Mucosa of stomach (tissue), 1 donor: ENCODE data around the gene DDTL.
"Not testable (repeated sequence)": the region's sequence is repeated elsewhere in the genome, so short reads cannot be mapped to it uniquely, and the experiment has no call there.

Source experiments
- H3K27me3 ChIP-seq: one replicate; pipeline ENCODE4 v1.7.0; 2013; ENCODE audit warnings: mild to moderate bottlenecking, low read length; ENCODE audit not compliant: control insufficient read depth, insufficient read depth
- H3K36me3 ChIP-seq: one replicate; pipeline ENCODE4 v1.7.0; 2013; ENCODE audit warnings: low read length; ENCODE audit not compliant: control insufficient read depth, insufficient read depth
- H3K4me1 ChIP-seq: one replicate; pipeline ENCODE4 v1.7.0; 2013; ENCODE audit warnings: mild to moderate bottlenecking, low read length; ENCODE audit not compliant: control insufficient read depth, insufficient read depth
- H3K4me3 ChIP-seq: one replicate; pipeline ENCODE4 v1.7.0; 2013; ENCODE audit warnings: low read length
- H3K9ac ChIP-seq: one replicate; pipeline ENCODE4 v1.7.0; 2013; ENCODE audit warnings: mild to moderate bottlenecking, low read length, moderate library complexity
- H3K9me3 ChIP-seq: one replicate; pipeline ENCODE4 v1.7.0; 2013; ENCODE audit warnings: mild to moderate bottlenecking, low read length, moderate library complexity; ENCODE audit not compliant: control insufficient read depth
- donor health status: Pancreatic carcinoma.

DDTL gene

GRCh38 chr22:23999779-24000178, 33.1 kb downstream of the DDTL start:
- H3K4me1 ChIP-seq, result not testable (repeated sequence)

GRCh38 chr22:24001314-24001713, 34.6 kb downstream of the DDTL start:
- H3K27me3 ChIP-seq, result no peaks in the 10 kb centered on the region
- no peaks in the 10 kb centered on the region for H3K36me3 ChIP-seq
- no peak overlapping the region for H3K4me3 ChIP-seq
- H3K4me1 ChIP-seq, result peaks cover 7% of the 10 kb centered on the region
- H3K9ac ChIP-seq, result no peak overlapping the region
- H3K9me3 ChIP-seq, result no peaks in the 10 kb centered on the region

More at GRCh38 chr22:23999779-24000178, 33.1 kb downstream of the DDTL start:
- not testable (repeated sequence) for H3K9ac ChIP-seq, H3K4me3 ChIP-seq, H3K9me3 ChIP-seq, H3K36me3 ChIP-seq, H3K27me3 ChIP-seq

DNA sequence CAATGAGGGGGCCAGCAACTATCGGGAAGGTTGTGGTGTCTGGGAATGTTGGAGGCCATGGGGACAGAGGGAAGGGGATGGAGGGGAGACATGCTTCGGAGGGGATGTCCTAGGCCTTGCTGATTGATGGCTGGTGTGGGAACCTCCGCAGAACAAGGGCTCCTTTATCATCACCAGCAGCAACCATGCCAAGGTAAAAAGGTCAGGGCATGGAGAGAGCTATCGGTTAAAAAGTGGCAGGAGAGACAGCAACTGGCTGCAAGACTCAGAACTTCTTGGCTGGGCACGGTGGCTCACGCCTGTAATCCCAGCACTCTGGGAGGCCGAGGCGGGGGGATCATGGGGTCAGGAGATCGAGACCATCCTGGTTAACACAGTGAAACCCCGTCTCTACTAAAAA, 35.6 kb downstream of the DDTL start:
- Histone ChIP-seq H3K27me3 (no peaks in the 10 kb centered on the region), H3K4me1 (peaks cover 10% of the 10 kb centered on the region), H3K9me3 (no peaks in the 10 kb centered on the region), H3K36me3 (no peaks in the 10 kb centered on the region), H3K9ac (no peak overlapping the region), H3K4me3 (no peak overlapping the region)

DNA sequence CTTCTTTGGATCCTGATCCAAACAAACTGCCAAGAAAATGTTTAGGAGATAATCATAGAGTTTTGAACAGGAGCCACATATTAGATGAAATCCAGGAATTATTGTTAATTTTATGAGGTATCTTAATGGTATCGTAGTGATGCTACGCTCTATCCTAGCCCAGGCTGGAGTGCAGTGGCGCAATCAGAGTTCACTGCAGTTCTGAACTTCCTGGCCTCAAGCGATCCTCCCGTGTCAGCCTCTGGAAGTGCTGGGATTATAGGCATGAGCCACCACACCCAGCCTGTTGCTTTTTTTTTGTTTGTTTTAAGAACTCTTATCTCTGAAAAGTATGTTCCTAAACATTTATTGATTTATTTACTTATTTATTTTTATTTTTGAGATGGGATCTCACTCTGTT, 36.2 kb downstream of the DDTL start:
- H3K4me3 ChIP-seq, result no peak overlapping the region
- H3K9me3 ChIP-seq, result no peaks in the 10 kb centered on the region
- no peak overlapping the region for H3K9ac ChIP-seq
- no peaks in the 10 kb centered on the region for H3K36me3 ChIP-seq
- no peaks in the 10 kb centered on the region for H3K27me3 ChIP-seq
- peaks cover 16% of the 10 kb centered on the region for H3K4me1 ChIP-seq

DNA sequence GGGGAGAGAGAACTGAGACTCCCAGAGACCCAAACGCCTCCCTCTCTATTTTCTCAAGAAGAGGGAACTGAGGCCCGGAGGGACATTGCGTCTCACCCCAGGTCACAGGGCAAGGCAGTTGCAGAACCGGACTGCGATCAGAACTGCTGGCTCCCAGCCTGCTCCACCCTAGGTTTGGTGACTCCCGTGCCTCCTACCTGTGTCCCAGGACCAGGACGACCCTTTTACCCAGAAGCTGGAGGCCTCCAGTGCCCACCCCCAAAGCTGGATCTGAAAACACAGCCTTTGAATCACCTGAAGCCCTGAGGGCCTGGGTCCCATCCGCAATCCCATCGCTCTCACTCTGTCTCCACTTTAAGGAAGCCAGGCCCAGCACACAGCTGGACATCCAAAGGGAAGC, 37.2 kb downstream of the DDTL start:
- no peak overlapping the region for H3K9ac ChIP-seq
- no peaks in the 10 kb centered on the region for H3K36me3 ChIP-seq
- peaks cover 26% of the 10 kb centered on the region for H3K4me1 ChIP-seq
- no peak overlapping the region for H3K4me3 ChIP-seq
- H3K9me3 ChIP-seq, result no peaks in the 10 kb centered on the region
- H3K27me3 ChIP-seq, result no peaks in the 10 kb centered on the region

DNA sequence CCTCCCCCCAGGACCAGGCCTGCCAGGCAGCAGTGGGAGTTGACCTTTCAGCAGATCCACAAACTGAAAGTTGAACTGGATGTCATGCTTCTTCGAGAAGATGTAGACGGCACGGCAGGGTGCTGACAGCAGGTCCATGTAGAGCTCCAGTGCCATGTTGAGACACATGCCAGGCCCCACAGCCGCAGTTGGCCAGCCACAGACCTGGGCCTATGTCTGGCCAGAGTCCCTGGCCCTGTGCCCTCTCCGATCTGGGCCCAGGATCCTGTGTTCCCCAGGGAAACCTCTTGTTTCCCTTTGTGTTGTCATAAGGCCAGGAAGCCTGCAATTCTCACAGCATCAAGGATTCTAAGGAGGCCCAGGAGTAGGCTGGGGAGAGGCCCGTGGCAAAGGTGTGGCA, 38.5 kb downstream of the DDTL start, which contains the start of gene GSTT4:
TSS of gene GSTT4 (minus strand) at position 253 of the 400 bp plus-strand sequence. CDS start at position 156, 97 bp downstream.
- no peaks in the 10 kb centered on the region for H3K9me3 ChIP-seq
- no peak within 1 kb of the TSS for H3K4me3 ChIP-seq
- no peaks in the 10 kb centered on the region for H3K36me3 ChIP-seq
- peak within 1 kb of the TSS; percentile 29 for H3K9ac ChIP-seq
- peaks cover 36% of the 10 kb centered on the region for H3K4me1 ChIP-seq
- H3K27me3 ChIP-seq, result no peaks in the 10 kb centered on the region

DNA sequence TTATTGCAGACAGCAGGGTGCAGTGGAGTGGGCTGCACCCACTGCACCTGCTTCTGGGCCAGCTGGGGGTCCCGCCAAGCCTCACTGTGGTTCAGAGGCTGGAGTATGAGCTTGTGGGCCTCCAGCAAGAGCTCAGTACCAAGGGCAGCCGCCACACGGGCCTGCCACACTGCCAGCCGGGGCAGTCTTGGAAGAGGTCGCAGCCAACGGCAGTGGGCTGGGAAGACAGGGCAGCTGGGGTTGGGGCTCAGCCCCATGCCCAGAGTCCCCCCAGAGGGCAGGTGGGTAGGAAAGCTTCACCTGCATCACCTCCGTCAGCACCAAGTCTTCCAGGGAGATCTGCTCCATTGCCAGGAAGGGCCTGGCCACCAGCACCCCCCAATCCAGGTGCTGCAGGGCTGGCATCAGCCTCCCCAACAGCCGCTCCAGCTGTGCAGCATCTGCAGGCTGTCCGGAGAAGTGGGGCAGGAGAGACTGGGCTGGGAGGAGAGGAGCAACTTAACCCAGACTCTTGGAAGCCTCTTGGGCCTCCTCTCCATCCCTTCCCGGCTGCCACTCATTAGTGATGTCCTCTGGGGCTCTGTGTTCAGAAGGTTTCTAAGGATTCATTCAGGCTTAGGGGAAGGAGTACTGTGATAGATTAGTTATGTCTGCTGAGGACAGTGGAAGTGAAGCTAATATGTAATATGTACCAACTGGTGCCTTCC, 39.7 kb downstream of the DDTL start:
- Histone ChIP-seq H3K4me1 (peaks cover 36% of the 10 kb centered on the region), H3K27me3 (no peaks in the 10 kb centered on the region), H3K4me3 (no peak overlapping the region), H3K9ac (no peak overlapping the region), H3K9me3 (no peaks in the 10 kb centered on the region), H3K36me3 (no peaks in the 10 kb centered on the region)

- H3K9ac ChIP-seq, result no peak overlapping the region
- H3K36me3 ChIP-seq, result no peaks in the 10 kb centered on the region
- H3K9me3 ChIP-seq, result no peaks in the 10 kb centered on the region
- no peak overlapping the region for H3K4me3 ChIP-seq
- H3K27me3 ChIP-seq, result no peaks in the 10 kb centered on the region
- peaks cover 36% of the 10 kb centered on the region for H3K4me1 ChIP-seq
Measured at GRCh38 chr22:24006914-24007214, 40.2 kb downstream of the DDTL start.

DNA sequence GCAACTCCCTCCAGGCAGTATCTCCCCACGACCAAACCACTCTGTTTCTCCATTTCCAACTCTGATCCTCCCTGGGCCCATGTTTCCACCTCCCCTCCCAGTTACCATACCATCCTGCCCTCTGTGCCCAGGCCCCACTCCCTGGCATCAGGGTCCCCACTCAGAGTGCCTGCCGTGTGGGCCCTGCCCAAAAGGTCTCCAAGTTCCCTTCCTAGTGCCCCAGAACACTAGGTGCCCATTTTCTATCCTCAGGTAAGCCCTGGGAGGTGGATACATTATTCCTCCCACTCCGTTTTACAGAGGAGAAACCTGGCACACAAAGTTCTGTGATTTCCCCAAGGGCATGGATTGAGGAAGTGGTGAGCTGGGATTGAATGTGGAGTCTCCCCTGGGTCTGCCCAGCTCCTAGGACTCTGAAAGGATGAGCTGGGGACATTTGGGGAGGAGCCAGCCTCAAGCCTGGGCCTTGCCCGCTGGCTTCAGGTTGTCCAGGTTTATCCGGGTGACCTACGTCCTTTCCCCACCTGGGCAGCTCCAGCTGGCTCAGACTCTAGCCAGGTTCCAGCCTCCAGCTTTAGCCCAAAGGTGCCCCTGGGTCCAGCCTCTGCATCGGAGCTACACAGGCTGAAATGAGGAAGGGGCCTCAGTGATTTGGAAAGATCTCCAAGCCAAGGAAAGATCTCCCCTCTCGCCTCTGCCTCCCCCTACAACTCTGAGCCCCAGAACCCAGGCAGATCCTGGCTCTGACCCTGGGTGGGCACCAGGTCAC, 40.7 kb downstream of the DDTL start:
- H3K4me1 ChIP-seq, result peaks cover 36% of the 10 kb centered on the region

DNA sequence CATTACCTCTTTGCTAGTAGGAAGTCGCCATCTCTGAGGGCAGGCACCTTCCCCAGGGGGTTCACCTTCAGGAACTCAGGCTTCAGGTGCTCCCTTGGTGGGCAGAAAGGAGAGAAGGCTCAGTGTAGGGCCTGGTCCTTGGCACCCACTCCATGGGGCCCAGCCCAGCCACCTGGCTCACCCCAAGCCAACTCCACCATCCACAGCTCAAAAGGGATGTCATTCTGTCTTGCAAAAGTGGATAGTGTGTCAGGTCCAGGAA, 41.3 kb downstream of the DDTL start:
- Histone ChIP-seq H3K9me3 (no peaks in the 10 kb centered on the region), H3K4me1 (peaks cover 36% of the 10 kb centered on the region)

More for the DNA sequence above, 40.7 kb downstream of the DDTL start:
- H3K36me3 ChIP-seq, result no peaks in the 10 kb centered on the region
- no peak overlapping the region for H3K4me3 ChIP-seq
- no peak overlapping the region for H3K9ac ChIP-seq
- no peaks in the 10 kb centered on the region for H3K9me3 ChIP-seq
- no peaks in the 10 kb centered on the region for H3K27me3 ChIP-seq

GRCh38 chr22:24008381-24009226, 41.9 kb downstream of the DDTL start:
- Histone ChIP-seq H3K4me3 (no peak overlapping the region), H3K4me1 (peaks cover 36% of the 10 kb centered on the region)

More for the DNA sequence above, 41.3 kb downstream of the DDTL start:
- Histone ChIP-seq H3K27me3 (no peaks in the 10 kb centered on the region), H3K36me3 (no peaks in the 10 kb centered on the region), H3K4me3 (no peak overlapping the region), H3K9ac (no peak overlapping the region)

More at GRCh38 chr22:24008381-24009226, 41.9 kb downstream of the DDTL start:
- Histone ChIP-seq H3K27me3 (no peaks in the 10 kb centered on the region), H3K9me3 (no peaks in the 10 kb centered on the region), H3K36me3 (no peaks in the 10 kb centered on the region), H3K9ac (no peak overlapping the region)
